Fibroblast of villous mesenchyme (primary cell): ENCODE results near the gene TRAF3. TPM values are rescaled to one million over a fixed set of nuclear protein-coding genes. Genes with fewer than 3 reads are reported as not detected.

Source experiments
- DNase-seq: peaks from one replicate; pipeline ENCODE4 v3.0.0-alpha.2; 2010; ENCODE audit warnings: low read depth
- H3K4me3 ChIP-seq: 2 replicates; pipeline ENCODE4 v1.5.1; 2011; ENCODE audit warnings: low read depth, mild to moderate bottlenecking, low read length
- total RNA-seq: library from RNA; depleted of rRNA; stranded (reverse); fragments of >200 nt; gene quantifications from 2 replicates; pipeline ENCODE4 v1.2.3, GENCODE V29; 2012
- TF ChIP-seq, protein P1 (sequence below): IDR thresholded peaks from 2 replicates; pipeline ENCODE4 v1.5.1; 2012; ENCODE audit warnings: low read depth, mild to moderate bottlenecking, low read length; ENCODE audit not compliant: insufficient read depth

Gene TRAF3
- total RNA-seq, 1 donor = 30.7 TPM

DNA sequence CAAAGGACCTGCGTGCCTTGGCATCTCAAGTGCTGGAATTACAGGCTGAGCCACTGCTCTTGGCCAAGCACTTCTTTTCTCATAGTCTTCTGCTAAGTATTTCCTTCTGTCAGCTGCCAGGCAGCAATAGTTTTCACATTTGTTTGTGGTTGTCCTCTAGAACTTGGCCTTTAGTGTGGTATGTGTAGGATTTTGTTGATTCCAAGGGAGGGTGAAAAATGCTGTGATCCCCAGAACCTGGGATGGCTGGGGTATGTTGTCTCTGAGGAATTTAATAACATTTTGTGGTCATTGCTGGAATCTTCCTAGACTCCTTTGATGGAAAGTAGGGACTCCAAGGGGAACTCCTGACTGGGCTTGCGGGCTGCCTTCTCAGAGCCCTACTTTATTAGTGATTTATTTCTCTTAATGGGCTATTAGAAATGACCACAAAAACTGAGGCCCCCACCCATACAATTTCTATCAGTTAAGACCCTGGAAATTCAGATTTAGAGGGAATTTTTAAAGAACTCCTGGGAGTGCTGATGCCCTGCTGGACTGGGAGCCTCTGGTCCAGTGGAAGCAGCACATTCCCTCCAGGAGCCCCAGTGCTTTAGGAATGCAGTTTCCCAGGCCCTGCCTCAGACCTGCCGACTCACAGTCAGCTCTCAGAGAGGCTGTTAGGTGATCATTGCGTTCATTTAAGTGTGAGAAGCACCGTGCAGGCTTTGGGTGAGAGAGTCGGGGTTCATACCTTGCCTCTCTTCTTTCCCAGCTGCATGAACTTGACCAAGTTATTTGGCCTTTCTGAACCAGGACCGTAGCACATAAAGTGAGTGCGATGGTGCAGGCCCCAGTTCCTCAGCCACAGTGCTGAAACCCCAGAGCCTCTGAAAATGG, 22.7 kb downstream of the TRAF3 start:
- peak; percentile 92 for DNase-seq
- TF ChIP-seq, protein P1, sequence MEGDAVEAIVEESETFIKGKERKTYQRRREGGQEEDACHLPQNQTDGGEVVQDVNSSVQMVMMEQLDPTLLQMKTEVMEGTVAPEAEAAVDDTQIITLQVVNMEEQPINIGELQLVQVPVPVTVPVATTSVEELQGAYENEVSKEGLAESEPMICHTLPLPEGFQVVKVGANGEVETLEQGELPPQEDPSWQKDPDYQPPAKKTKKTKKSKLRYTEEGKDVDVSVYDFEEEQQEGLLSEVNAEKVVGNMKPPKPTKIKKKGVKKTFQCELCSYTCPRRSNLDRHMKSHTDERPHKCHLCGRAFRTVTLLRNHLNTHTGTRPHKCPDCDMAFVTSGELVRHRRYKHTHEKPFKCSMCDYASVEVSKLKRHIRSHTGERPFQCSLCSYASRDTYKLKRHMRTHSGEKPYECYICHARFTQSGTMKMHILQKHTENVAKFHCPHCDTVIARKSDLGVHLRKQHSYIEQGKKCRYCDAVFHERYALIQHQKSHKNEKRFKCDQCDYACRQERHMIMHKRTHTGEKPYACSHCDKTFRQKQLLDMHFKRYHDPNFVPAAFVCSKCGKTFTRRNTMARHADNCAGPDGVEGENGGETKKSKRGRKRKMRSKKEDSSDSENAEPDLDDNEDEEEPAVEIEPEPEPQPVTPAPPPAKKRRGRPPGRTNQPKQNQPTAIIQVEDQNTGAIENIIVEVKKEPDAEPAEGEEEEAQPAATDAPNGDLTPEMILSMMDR = no peak
- no peak overlapping the region for H3K4me3 ChIP-seq

GRCh38 chr14:102802834-102803523, 25.7 kb downstream of the TRAF3 start:
- no peak overlapping the region for H3K4me3 ChIP-seq
- DNase-seq = peak; percentile 51
- TF ChIP-seq, protein P1 = no peak

GRCh38 chr14:102804858-102805257, 27.6 kb downstream of the TRAF3 start:
- TF ChIP-seq, protein P1 = no peak

DNA sequence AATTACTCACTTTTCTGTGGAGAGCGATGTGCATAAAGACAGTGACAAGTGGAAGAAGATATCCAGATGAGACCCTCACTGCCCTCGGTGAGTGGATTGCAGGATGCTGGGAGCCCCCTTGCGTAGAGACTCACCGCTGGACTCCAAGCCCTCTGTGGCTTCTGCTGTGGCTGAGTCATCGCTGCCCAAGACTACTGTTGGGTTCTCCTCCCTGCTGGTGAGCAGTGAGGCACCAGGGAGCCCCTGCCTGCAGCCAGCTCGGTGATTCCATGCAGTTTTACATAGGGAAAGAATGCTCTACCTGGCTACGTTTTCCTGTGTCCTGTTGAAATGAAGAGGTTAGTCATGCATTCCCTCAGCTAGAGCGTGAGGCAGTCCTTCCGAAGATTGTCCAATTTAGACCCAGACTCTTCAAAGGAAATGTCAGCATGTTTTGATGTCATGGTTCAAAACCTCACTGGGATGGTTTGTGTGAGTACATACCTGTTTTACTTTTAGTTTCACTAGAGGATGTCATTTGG, 28.2 kb downstream of the TRAF3 start:
- TF ChIP-seq, protein P1 = no peak
- peak; percentile 64 for DNase-seq
- no peak overlapping the region for H3K4me3 ChIP-seq

More at GRCh38 chr14:102804858-102805257, 27.6 kb downstream of the TRAF3 start:
- no peak for DNase-seq
- H3K4me3 ChIP-seq = no peak overlapping the region

DNA sequence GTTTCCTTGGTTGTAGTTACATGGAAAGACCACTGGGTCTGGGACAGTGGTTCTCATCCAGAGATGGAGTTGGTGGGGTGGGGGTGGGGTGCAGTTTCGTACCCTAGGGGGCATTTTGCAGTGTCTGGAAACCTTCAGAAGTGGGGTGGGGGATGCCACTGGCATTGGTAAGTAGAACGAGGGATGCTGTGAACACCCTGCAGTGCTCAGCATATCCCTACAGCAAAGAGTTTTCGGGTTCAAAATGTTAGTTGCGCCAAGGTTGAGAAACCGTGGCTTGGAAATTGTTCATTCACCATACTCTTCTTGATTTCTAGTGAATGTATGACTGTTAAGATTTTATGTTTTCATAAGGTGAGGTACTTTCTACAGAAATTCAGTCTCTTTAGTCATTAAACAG, 28.7 kb downstream of the TRAF3 start:
- no peak for DNase-seq
- TF ChIP-seq, protein P1 = no peak
- no peak overlapping the region for H3K4me3 ChIP-seq

GRCh38 chr14:102806447-102806846, 29.2 kb downstream of the TRAF3 start:
- TF ChIP-seq, protein P1 = no peak
- DNase-seq = no peak
- H3K4me3 ChIP-seq = no peak overlapping the region
